ENCODE results near the gene ZBTB21. TPM values are rescaled to one million over a fixed set of nuclear protein-coding genes. Genes with fewer than 3 reads are reported as not detected.

ZBTB21 gene
- total RNA-seq, 1 experiment from 2014 or later: 17.9 TPM

GRCh38 chr21:41945982-41946381 is 64.2 kb downstream of the ZBTB21 start:
- in situ Hi-C loops (cut with HindIII; ENCODE audit: low pct_unique_long_range_greater_than_20kb, low sequenced_read_pairs) (no loop called here), intact Hi-C loops (cut with micrococcal nuclease; ENCODE audit: unreplicated experiment) (no loop called here)
- Histone ChIP-seq H3K36me3 (ENCODE audit: control insufficient read depth, insufficient read depth, low read length) (no peaks in the 10 kb centered on the region), H3K4me3 (ENCODE audit: low read depth in 2 of 2, low read length in 2 of 2) (no peak overlapping the region), H3K27me3 (ENCODE audit: control insufficient read depth, insufficient read depth, low read length) (no peaks in the 10 kb centered on the region), H3K4me1 (ENCODE audit: control insufficient read depth, insufficient read depth, low read length) (peaks cover 5% of the 10 kb centered on the region; the same call in 1 of the 2 replicates), H3K27ac (ENCODE audit: low read length) (no peak overlapping the region), H3K9me3 (ENCODE audit: control insufficient read depth, insufficient read depth, low read depth, low read length) (no peaks in the 10 kb centered on the region)
- BruUV-seq (replicated peaks): no TSS peak
- CTCF ChIA-PET: no interaction called here
- POLR2A ChIA-PET: no interaction called here
- no peak for TF ChIP-seq SIN3A (IDR thresholded peaks at IDR 0.05; ENCODE audit: borderline replicate concordance, insufficient read depth, low read depth, low read length)
- ATAC-seq (no peak), DNase-seq (ENCODE audit: low read depth, low spot score) (no peak)

GRCh38 chr21:41943851-41944250 is 66.3 kb downstream of the ZBTB21 start:
- intact Hi-C loops (cut with micrococcal nuclease; ENCODE audit: unreplicated experiment) (no loop called here), in situ Hi-C loops (cut with HindIII; ENCODE audit: low pct_unique_long_range_greater_than_20kb, low sequenced_read_pairs) (no loop called here)
- Histone ChIP-seq H3K4me1 (ENCODE audit: control insufficient read depth, insufficient read depth, low read length) (peaks cover 5% of the 10 kb centered on the region; the same call in 1 of the 2 replicates), H3K27ac (ENCODE audit: low read length) (no peak overlapping the region), H3K27me3 (ENCODE audit: control insufficient read depth, insufficient read depth, low read length) (no peaks in the 10 kb centered on the region), H3K9me3 (ENCODE audit: control insufficient read depth, insufficient read depth, low read depth, low read length) (no peaks in the 10 kb centered on the region), H3K4me3 (ENCODE audit: low read depth in 2 of 2, low read length in 2 of 2) (no peak overlapping the region), H3K36me3 (ENCODE audit: control insufficient read depth, insufficient read depth, low read length) (no peaks in the 10 kb centered on the region)
- ATAC-seq: no peak
- POLR2A ChIA-PET: interaction anchor here (0.6 kb wide), 1 partner anchor 17 kb away, joined by 14 read pairs; no protein-coding TSS in a partner anchor
- CTCF ChIA-PET: no interaction called here
- DNase-seq (ENCODE audit: low read depth, low spot score): no peak
- TF ChIP-seq POLR2AphosphoS5 (IDR thresholded peaks at IDR 0.05; ENCODE audit: low read depth, low read length) (no peak), TCF7L2 (IDR thresholded peaks at IDR 0.05; ENCODE audit: low read depth, low read length) (no peak), SIN3A (IDR thresholded peaks at IDR 0.05; ENCODE audit: borderline replicate concordance, insufficient read depth, low read depth, low read length) (no peak), REST (IDR thresholded peaks at IDR 0.05; ENCODE audit: insufficient read depth in 1 of 2, low read depth in 2 of 2, low read length in 1 of 2) (no peak)
- no TSS peak for BruUV-seq (replicated peaks)

GRCh38 chr21:41942457-41942856 is 67.7 kb downstream of the ZBTB21 start:
- H3K4me1 ChIP-seq (ENCODE audit: control insufficient read depth, insufficient read depth, low read length): no peaks in the 10 kb centered on the region
- ChIA-PET CTCF (no interaction called here), POLR2A (no interaction called here)
- intact Hi-C loops (cut with micrococcal nuclease; ENCODE audit: unreplicated experiment): no loop called here
- no peak overlapping the region for H3K4me3 ChIP-seq (ENCODE audit: low read depth in 2 of 2, low read length in 2 of 2)
- TF ChIP-seq REST (IDR thresholded peaks at IDR 0.05; ENCODE audit: insufficient read depth in 1 of 2, low read depth in 2 of 2, low read length in 1 of 2) (no peak), POLR2AphosphoS5 (IDR thresholded peaks at IDR 0.05; ENCODE audit: low read depth, low read length) (no peak), CTCF (IDR thresholded peaks at IDR 0.05) (no peak)
- no peak for DNase-seq (ENCODE audit: low read depth, low spot score)
- H3K9me3 ChIP-seq (ENCODE audit: control insufficient read depth, insufficient read depth, low read depth, low read length): no peaks in the 10 kb centered on the region
- no peaks in the 10 kb centered on the region for H3K36me3 ChIP-seq (ENCODE audit: control insufficient read depth, insufficient read depth, low read length)
- H3K27me3 ChIP-seq (ENCODE audit: control insufficient read depth, insufficient read depth, low read length): no peaks in the 10 kb centered on the region
- no TSS peak for BruUV-seq (replicated peaks)
- in situ Hi-C loops (cut with HindIII; ENCODE audit: low pct_unique_long_range_greater_than_20kb, low sequenced_read_pairs): no loop called here
- H3K27ac ChIP-seq (ENCODE audit: low read length): no peak overlapping the region
- ATAC-seq: no peak
